ENCODE data around the gene GRM5. TPM values are rescaled to one million over a fixed set of nuclear protein-coding genes. Genes with fewer than 3 reads are reported as not detected.

Gene GRM5
- 0.08 TPM in 1 of 2 replicates, not detected in the other for total RNA-seq

DNA sequence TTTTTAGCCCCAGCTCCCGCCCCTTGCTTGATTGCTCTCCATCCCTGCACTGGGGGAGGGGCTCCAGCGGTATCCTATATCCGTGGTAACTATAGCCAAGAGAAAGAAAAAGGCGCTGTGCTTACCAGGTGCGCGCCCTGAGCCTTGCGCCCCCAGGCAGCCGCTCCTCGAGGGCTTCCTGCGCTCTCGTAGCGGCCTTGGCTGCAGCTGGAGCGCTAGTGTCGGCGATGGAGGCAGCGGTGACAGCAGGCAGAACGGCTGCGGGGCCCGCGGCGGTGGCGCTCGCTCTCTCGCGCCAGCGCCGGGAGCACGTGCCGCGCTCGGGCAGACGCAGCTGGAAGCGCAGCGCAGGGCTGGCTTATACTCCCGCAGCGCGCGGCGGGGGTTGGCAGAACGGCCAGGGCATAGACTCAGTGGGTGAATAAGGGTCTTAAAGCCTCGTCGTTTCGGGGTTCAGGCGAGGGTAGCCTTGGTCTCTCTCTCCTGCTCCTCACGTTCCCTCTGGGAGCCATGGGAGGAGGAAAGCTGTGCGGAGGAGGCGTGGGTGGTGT, at the start of gene GRM5:
Gene GRM5, minus strand, starts transcription at position 332 of the 551 bp plus-strand sequence. CDS start 18,110 bp downstream, outside the sequence.

Other genes starting within 250 kb of the GRM5 start
- gene TYR, start 111.9 kb upstream of the GRM5 start, total RNA-seq, result not detected in 2 replicates